Trophoblast cell (in vitro differentiated cells and primary cell): ENCODE data around the gene SOX6.
A peak's percentile ranks its signal among the peaks of the same experiment; 100 is the strongest.

Experiments used
- DNase-seq, 2 donors: peaks; one replicate each; pipeline ENCODE4 v3.0.0-alpha.2; 2016
- H2AFZ ChIP-seq: 2 replicates; pipeline ENCODE4 v1.6.1; 2013; ENCODE audit warnings: low read length, moderate library complexity, mild to moderate bottlenecking; ENCODE audit not compliant: insufficient read depth, poor library complexity
- H2AK5ac ChIP-seq: 2 replicates; pipeline ENCODE4 v1.6.1; 2013; ENCODE audit warnings: mild to moderate bottlenecking, low read length
- H2BK120ac ChIP-seq: 2 replicates; pipeline ENCODE4 v1.6.1; 2013; ENCODE audit warnings: low read length, mild to moderate bottlenecking, moderate library complexity; ENCODE audit not compliant: insufficient read depth, poor library complexity
- H2BK12ac ChIP-seq: 2 replicates; pipeline ENCODE4 v1.6.1; 2013; ENCODE audit warnings: mild to moderate bottlenecking, low read length, moderate library complexity
- H2BK5ac ChIP-seq: 2 replicates; pipeline ENCODE4 v1.6.1; 2013; ENCODE audit warnings: low read length, low read depth, moderate library complexity, mild to moderate bottlenecking; ENCODE audit not compliant: poor library complexity
- H3K14ac ChIP-seq: 2 replicates; pipeline ENCODE4 v1.6.1; 2013; ENCODE audit warnings: mild to moderate bottlenecking, low read length
- H3K18ac ChIP-seq: 2 replicates; pipeline ENCODE4 v1.6.1; 2013; ENCODE audit warnings: mild to moderate bottlenecking, low read length
- H3K23ac ChIP-seq: 2 replicates; pipeline ENCODE4 v1.6.1; 2013; ENCODE audit warnings: low read length
- H3K27ac ChIP-seq: 2 replicates; pipeline ENCODE4 v1.5.1; 2013; ENCODE audit warnings: low read depth, mild to moderate bottlenecking, inconsistent platforms, low read length, moderate library complexity
- H3K27me3 ChIP-seq: 2 replicates; pipeline ENCODE4 v1.6.1; 2013; ENCODE audit warnings: inconsistent platforms, mild to moderate bottlenecking, low read length, moderate library complexity; ENCODE audit not compliant: insufficient read depth
- H3K36me3 ChIP-seq, 2 experiments: 1 replicate in 1 of 2; 2 replicates in 1 of 2; pipeline ENCODE4 v1.6.1; 2013; ENCODE audit warnings: low read length in 2 of 2, mild to moderate bottlenecking in 2 of 2, moderate library complexity in 1 of 2; ENCODE audit not compliant: insufficient read depth in 2 of 2, control insufficient read depth in 1 of 2
- H3K4ac ChIP-seq: 2 replicates; pipeline ENCODE4 v1.6.1; 2013; ENCODE audit warnings: low read depth, mild to moderate bottlenecking, low read length, moderate library complexity
- H3K4me1 ChIP-seq, 2 experiments: 1 replicate in 1 of 2; 2 replicates in 1 of 2; pipeline ENCODE4 v1.6.1; 2013; ENCODE audit warnings: low read length in 2 of 2, mild to moderate bottlenecking in 2 of 2, moderate library complexity in 1 of 2; ENCODE audit not compliant: insufficient read depth in 2 of 2, control insufficient read depth in 1 of 2
- H3K4me2 ChIP-seq: 2 replicates; pipeline ENCODE4 v1.6.1; 2013; ENCODE audit warnings: inconsistent platforms, mild to moderate bottlenecking, low read length, moderate library complexity
- H3K4me3 ChIP-seq: 2 replicates; pipeline ENCODE4 v1.5.1; 2013; ENCODE audit warnings: mild to moderate bottlenecking, low read depth, low read length, inconsistent platforms
- H3K79me1 ChIP-seq: one replicate; pipeline ENCODE4 v1.6.1; 2013; ENCODE audit warnings: low read length
- H3K79me2 ChIP-seq: 2 replicates; pipeline ENCODE4 v1.6.1; 2013; ENCODE audit warnings: low read length, mild to moderate bottlenecking; ENCODE audit not compliant: control insufficient read depth, insufficient read depth, poor library complexity
- H3K9ac ChIP-seq: 2 replicates; pipeline ENCODE4 v1.6.1; 2013; ENCODE audit warnings: mild to moderate bottlenecking, low read length
- H3K9me3 ChIP-seq: 2 replicates; pipeline ENCODE4 v1.6.1; 2013; ENCODE audit warnings: low read depth, mild to moderate bottlenecking, control low read depth, inconsistent platforms, low read length; ENCODE audit not compliant: insufficient read depth
- H4K12ac ChIP-seq: 2 replicates; pipeline ENCODE4 v1.6.1; 2013; ENCODE audit warnings: low read depth, mild to moderate bottlenecking, low read length, moderate library complexity
- H4K8ac ChIP-seq: 2 replicates; pipeline ENCODE4 v1.6.1; 2013; ENCODE audit warnings: low read depth, mild to moderate bottlenecking, low read length, moderate library complexity
- H4K91ac ChIP-seq: one replicate; pipeline ENCODE4 v1.6.1; 2013; ENCODE audit warnings: low read depth, mild to moderate bottlenecking, low read length, moderate library complexity
- WGBS: extraction: QIAGEN DNeasy Blood & Tissue Kit; methylation state at CpG from one replicate; pipeline ENCODE4 v1.1.7; 2013; ENCODE audit warnings: missing lambda C conversion rate; ENCODE audit not compliant: insufficient read length, insufficient coverage; ENCODE audit errors: extremely low coverage; 5-methylcytosine and 5-hydroxymethylcytosine counted together

The SOX6 gene

DNA sequence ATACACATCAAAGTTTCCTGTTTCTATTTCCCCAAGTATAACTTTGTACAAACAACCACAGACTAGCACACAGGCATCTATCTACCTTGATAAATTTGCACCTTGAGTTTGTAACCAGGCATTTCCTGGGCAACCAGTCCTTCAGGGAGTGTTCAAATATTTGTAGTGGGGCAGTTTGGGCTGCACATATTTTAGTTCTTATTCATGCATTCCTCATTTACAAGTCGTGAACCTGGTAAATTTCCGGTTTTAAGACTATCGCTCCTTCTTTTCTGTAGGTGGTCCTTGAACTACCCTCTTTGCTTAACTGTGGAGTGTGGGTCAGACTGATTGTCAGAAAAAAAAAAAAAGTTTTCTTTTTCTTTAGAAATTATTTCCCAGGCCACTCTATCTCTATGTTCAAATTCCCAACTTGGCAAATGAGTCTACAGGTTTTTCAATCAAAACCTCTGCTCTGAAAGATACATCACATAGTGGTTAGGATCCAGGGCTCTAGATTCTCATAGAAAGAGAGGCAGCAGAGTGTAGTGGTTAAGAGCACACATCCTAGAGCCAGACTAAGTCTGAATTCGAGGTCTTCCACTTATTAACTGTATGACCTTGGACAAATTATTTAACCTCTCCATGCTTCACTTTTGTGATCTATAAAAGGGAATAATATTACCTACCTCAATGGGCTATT, 201.5 kb downstream of the SOX6 start:
- Histone ChIP-seq H2BK12ac (no peak overlapping the region), H3K14ac (no peak overlapping the region), H4K91ac (no peak overlapping the region), H3K4me1 (peaks cover 0 to 3% of the 10 kb centered on the region in 2 experiments), H3K23ac (no peak overlapping the region), H3K79me1 (peaks cover 2% of the 10 kb centered on the region), H3K36me3 (no peaks in the 10 kb centered on the region), H3K27me3 (no peaks in the 10 kb centered on the region), H3K4me2 (no peak overlapping the region), H3K4me3 (no peak overlapping the region), H2BK5ac (no peak overlapping the region), H3K9ac (no peak overlapping the region), H3K27ac (no peak overlapping the region), H3K4ac (no peak overlapping the region), H4K12ac (no peak overlapping the region), H3K9me3 (no peaks in the 10 kb centered on the region), H3K18ac (no peak overlapping the region), H4K8ac (no peak overlapping the region), H2BK120ac (peak overlapping the region; percentile 51), H2AK5ac (no peak overlapping the region), H2AFZ (no peak overlapping the region), H3K79me2 (no peaks in the 10 kb centered on the region)
- WGBS: no CpG with 5 or more reads among the region's 4 CpGs
- DNase-seq: peak; percentile 66 to 73

DNA sequence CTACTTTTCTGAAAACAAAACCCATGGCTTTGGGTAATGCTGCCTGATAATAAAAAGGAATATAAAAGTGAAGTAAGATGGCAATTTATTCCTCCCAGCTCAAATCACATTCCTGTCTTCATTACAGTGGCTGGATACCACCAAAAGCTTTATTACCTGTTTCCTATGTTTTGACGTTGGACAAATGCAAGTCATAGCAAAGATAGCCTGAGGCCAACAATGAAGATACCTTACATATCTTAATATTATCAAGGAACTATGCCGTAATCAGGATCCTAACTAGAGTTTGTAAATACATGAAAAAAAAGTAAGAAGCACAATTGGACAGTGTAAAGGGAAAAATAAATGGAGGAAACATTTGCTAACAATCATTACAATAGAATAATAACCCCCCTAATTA, 202.4 kb downstream of the SOX6 start:
- Histone ChIP-seq H3K9me3 (no peaks in the 10 kb centered on the region), H3K79me2 (no peaks in the 10 kb centered on the region), H3K36me3 (no peaks in the 10 kb centered on the region), H2AFZ (no peak overlapping the region), H4K12ac (no peak overlapping the region), H3K18ac (no peak overlapping the region), H2BK5ac (no peak overlapping the region), H3K27me3 (no peaks in the 10 kb centered on the region), H4K91ac (no peak overlapping the region), H4K8ac (no peak overlapping the region), H2BK12ac (no peak overlapping the region), H3K23ac (no peak overlapping the region), H2AK5ac (no peak overlapping the region), H3K79me1 (peaks cover 2% of the 10 kb centered on the region), H3K4me1 (peaks cover 0 to 3% of the 10 kb centered on the region in 2 experiments), H3K4me2 (no peak overlapping the region), H3K4me3 (no peak overlapping the region), H3K4ac (no peak overlapping the region), H2BK120ac (no peak overlapping the region), H3K14ac (no peak overlapping the region), H3K9ac (no peak overlapping the region), H3K27ac (no peak overlapping the region)
- DNase-seq: peak; percentile 43 to 90
- no CpG with 5 or more reads among the region's 2 CpGs for WGBS

DNA sequence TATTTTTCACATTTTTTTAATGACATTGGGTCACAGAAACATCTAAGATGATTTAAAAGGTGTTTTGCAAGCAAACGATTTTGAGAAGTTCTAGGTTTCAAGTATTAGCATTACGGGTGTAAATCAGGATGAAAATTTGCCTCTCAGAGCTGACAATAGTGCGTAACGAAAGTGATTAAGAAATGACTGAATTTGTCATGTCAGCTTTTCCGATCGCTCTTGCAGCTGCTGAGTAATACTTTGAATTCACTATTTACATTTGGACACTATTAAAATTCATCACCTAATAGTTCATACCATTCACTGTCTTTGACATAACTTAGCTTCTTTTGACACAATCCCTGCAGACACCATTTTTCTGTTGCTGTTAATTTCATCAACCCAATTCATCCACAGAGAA, 205.2 kb downstream of the SOX6 start:
- Histone ChIP-seq H2BK120ac (no peak overlapping the region), H3K27ac (no peak overlapping the region), H2AFZ (no peak overlapping the region), H3K18ac (no peak overlapping the region), H3K4me2 (no peak overlapping the region), H3K79me2 (no peaks in the 10 kb centered on the region), H3K79me1 (peaks cover 2% of the 10 kb centered on the region), H3K4me3 (no peak overlapping the region), H2BK5ac (no peak overlapping the region), H3K4me1 (peaks cover 0 to 6% of the 10 kb centered on the region in 2 experiments), H3K9me3 (no peaks in the 10 kb centered on the region), H3K9ac (no peak overlapping the region), H3K36me3 (no peaks in the 10 kb centered on the region), H2BK12ac (no peak overlapping the region), H3K14ac (no peak overlapping the region), H4K91ac (no peak overlapping the region), H3K27me3 (no peaks in the 10 kb centered on the region), H3K23ac (no peak overlapping the region), H3K4ac (no peak overlapping the region), H4K12ac (no peak overlapping the region), H2AK5ac (no peak overlapping the region), H4K8ac (no peak overlapping the region)
- no peak for DNase-seq
- no CpG with 5 or more reads among the region's 6 CpGs for WGBS

DNA sequence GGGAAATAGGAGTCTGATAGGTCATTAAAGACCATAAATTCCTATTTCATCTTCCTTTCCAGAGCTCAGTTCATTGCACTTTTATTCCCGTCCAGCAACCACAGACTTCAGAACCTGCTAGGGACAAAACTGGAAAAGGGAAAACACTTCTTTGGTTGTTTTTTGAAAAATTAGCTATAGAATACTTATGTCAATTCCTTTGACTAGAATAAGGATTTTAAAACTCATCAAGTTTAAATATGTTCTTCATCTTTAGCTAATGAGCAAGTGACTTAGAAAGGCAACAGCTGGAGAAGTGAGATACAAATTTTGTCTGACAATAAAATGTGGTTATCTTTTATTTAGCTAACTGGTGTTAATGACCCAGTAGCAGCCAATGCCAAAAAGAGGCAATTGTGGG, 206.9 kb downstream of the SOX6 start:
- Histone ChIP-seq H4K91ac (no peak overlapping the region), H3K9me3 (no peaks in the 10 kb centered on the region), H3K14ac (no peak overlapping the region), H3K4me1 (peaks cover 0 to 4% of the 10 kb centered on the region in 2 experiments), H3K23ac (no peak overlapping the region), H2BK5ac (no peak overlapping the region), H3K4ac (no peak overlapping the region), H2AFZ (no peak overlapping the region), H3K79me2 (no peaks in the 10 kb centered on the region), H3K27me3 (no peaks in the 10 kb centered on the region), H3K9ac (no peak overlapping the region), H3K18ac (no peak overlapping the region), H2BK12ac (no peak overlapping the region), H3K79me1 (no peaks in the 10 kb centered on the region), H3K27ac (no peak overlapping the region), H3K4me2 (no peak overlapping the region), H2AK5ac (no peak overlapping the region), H4K12ac (no peak overlapping the region), H3K36me3 (no peaks in the 10 kb centered on the region), H2BK120ac (no peak overlapping the region), H3K4me3 (no peak overlapping the region), H4K8ac (no peak overlapping the region)
- DNase-seq: no peak
- no CpG with 5 or more reads among the region's 1 CpG for WGBS
